HG03025 (cell line): ENCODE results near the gene ATP2C2.

Experiments
- ATAC-seq: cut with Tn5 transposase; IDR thresholded peaks from one replicate; pipeline ENCODE4 v1.9.1; 2021; ENCODE audit warnings: mild to moderate bottlenecking, moderate library complexity; ENCODE audit not compliant: unreplicated experiment, low FRiP score

Gene ATP2C2

DNA sequence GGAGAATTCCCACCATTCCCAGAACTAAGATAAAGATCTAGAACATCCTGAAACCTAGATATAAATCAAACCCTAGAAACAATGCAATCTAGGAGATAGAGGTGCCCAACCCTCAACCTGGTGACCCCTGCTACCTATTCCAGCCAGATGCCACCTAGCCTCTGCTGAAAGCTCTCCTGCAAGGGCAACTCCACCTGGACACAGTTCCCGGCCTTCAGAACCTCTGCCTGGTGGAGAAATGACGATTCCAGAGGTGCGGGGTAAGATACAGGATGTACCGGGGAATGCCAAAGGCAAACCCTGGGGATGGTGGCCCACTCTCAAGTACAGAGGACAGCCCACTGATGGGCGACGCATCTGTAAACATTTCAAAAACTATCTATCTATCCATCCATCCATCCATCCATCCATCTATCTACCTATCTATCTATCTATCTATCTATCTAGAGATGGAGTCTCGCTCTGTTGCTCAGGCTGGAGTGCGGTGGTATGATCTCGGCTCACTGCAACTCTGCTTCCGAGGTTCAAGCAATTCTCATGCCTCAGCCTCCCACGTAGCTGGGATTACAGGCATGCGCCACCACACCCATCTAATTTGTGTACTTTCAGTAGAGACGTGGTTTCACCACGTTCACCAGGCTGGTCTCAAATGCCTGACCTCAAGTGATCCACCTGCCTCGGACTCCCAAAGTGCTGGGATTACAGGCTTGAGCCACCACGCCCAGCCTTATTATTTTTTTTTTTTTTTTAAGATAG, 117.1 kb downstream of the ATP2C2 start:
- no peak for ATAC-seq

- no peak for ATAC-seq
Observed at GRCh38 chr16:84486126-84486525, 117.8 kb downstream of the ATP2C2 start.

DNA sequence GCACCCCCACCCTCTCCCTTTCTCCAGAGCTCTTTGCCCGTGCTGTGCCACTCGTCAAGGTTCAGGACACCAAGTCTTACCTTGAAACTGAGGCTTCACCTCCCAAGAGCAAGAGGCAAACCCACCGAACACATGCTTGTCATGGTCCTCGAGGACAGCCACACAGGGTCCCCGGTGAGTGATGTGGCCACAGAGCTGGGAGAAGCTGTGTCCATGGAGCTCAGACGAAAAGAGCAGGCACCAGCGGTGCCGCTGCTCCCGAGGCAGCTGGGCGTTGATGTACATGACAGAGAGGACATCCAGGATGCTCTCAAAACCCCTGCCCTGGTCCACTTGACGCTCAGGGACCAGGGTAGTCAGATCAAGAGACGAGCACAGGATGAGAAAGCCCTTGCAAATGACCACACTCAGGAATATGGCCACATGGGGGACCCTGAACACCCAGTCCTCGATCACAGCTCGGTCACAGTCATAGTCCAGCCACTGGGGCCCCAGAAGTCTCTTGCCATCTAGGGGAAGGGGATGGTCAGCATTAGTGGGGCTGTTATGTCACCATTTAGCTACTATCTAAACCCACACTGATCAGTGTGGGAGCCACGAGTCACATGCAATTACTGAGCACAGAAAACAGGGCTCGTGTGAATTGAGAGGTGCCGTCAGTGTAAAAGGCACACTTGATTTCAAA, 118.4 kb downstream of the ATP2C2 start:
- no peak for ATAC-seq

GRCh38 chr16:84487358-84487757, 119.0 kb downstream of the ATP2C2 start:
- no peak for ATAC-seq

DNA sequence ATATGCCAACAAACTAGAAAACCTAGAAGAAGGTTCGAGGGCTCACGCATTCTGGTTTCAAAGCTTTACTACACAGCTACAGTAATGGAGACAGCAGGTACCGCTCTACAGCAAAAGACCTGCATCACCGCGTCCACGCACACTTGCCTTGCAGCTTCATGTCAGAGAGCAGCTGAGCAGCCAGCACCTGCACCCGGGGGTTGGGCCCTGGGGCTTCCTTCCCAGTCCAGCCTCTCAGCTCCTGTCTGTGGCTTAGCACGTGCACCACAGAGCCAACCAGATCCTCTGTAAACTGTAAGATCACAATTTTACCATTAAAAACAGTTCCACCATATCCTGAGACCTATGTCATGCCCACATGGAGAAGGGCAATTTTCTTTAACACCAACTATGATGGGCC, 120.8 kb downstream of the ATP2C2 start:
- no peak for ATAC-seq

GRCh38 chr16:84495506-84495905, 127.2 kb downstream of the ATP2C2 start:
- no peak for ATAC-seq

DNA sequence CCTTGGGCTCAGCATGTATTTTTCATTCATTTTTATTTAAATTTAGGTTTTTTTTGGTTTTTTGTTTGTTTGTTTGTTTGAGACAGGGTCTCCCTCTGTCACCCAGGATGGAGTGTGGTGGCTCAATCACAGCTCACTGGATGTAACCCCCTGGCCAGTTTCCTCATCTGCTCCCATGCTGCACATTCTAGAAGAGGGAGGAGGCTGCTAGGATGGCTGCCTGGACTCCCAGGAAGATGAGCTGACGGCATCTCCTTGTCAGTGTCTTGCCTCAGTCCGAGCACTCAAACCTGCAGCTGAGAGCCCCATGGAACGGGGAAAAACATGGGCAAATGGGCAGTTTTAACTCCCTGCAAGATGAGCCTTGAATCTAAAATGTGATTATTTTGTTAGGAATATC, 128.7 kb downstream of the ATP2C2 start:
- no peak for ATAC-seq

GRCh38 chr16:84497418-84498222, 129.3 kb downstream of the ATP2C2 start:
- ATAC-seq: no peak

- no peak for ATAC-seq
Observed at GRCh38 chr16:84498223-84498610, 129.9 kb downstream of the ATP2C2 start.

GRCh38 chr16:84498859-84499620, 130.7 kb downstream of the ATP2C2 start:
- no peak for ATAC-seq

GRCh38 chr16:84499638-84500037, 131.3 kb downstream of the ATP2C2 start:
- no peak for ATAC-seq

- no peak for ATAC-seq
Observed at GRCh38 chr16:84500531-84500930, 132.2 kb downstream of the ATP2C2 start.

DNA sequence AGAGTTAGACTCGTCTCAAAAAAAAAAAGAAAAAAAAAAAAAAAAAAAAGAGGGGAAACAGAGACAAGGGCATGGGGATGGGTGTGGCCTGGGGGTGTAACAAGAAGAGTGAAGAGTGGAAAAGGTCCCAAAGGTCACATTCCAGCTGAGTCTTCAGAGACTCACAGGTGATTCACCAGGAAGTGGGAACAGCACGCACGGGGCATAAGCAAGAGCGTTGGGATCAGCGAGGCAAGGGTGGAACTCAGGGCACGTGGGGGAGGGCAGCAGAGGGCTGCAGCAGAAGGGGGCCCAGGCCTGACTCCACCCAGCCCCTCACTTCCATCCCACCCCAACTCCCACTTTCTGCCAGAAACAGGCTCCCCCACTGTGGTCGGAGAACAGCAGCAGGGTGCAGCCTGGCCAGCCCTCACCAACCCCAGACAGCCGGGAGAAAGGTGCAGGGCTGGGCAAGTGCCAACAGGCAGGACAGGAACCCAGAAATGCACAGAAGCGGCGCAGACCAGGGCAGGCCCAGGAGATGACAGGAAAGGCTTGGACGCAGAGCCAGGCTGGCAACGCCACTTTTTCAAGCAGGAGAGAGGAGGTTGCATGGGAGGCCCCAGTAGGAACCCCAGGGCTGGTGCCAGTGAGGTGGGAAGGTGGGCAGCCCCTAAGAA, 132.9 kb downstream of the ATP2C2 start:
- ATAC-seq: no peak

GRCh38 chr16:84502075-84502474, 133.7 kb downstream of the ATP2C2 start:
- ATAC-seq: no peak

DNA sequence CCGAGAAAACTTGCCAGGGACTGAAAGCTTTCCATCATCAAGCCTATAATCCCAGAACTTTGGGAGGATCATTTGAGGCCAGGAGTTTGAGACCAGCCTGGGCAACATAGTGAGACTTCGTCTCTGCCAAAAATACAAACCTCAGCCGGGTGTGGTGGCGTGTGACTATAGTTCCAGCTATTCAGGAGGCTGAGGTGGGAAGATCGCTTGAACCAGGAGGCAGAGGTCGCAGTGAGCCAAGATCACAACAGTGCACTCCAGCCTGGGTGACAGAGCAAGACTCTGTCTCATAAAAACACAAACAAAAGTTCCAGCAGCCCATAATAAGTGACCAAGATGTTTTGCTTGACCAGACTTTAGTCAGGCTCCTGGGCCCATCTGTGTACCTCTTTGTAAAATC, 134.2 kb downstream of the ATP2C2 start:
- no peak for ATAC-seq

DNA sequence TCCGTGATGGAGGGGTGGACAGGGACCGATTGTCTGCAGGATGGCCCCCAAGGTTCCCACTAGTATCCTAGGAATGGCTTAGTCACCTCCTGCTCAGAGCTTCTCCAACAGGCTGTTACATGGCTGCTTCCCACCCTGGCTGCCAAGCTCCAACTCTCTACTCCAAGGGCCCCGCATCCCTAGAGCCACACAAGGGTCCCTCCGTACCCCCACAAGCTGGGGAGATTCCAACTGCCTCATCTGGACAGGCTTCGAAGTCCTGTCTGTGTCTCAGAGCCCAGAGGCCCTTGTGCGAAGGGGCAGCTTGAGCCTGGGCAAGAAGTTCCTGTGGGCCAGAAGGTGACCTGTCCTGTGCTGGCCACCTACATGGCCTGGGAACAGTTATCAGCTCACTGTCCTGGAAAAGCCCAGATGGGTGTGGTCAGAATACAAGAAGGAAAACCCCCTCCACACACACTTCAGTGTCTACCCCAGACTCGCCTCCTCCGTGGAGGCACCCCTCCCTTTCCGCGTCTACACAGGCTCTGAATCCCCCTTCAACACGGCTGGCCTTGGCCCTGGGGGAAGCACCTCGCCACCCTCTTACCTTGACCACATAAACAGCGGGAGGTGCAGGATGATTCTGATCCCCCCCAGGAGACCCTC, 135.5 kb downstream of the ATP2C2 start:
- ATAC-seq: no peak

DNA sequence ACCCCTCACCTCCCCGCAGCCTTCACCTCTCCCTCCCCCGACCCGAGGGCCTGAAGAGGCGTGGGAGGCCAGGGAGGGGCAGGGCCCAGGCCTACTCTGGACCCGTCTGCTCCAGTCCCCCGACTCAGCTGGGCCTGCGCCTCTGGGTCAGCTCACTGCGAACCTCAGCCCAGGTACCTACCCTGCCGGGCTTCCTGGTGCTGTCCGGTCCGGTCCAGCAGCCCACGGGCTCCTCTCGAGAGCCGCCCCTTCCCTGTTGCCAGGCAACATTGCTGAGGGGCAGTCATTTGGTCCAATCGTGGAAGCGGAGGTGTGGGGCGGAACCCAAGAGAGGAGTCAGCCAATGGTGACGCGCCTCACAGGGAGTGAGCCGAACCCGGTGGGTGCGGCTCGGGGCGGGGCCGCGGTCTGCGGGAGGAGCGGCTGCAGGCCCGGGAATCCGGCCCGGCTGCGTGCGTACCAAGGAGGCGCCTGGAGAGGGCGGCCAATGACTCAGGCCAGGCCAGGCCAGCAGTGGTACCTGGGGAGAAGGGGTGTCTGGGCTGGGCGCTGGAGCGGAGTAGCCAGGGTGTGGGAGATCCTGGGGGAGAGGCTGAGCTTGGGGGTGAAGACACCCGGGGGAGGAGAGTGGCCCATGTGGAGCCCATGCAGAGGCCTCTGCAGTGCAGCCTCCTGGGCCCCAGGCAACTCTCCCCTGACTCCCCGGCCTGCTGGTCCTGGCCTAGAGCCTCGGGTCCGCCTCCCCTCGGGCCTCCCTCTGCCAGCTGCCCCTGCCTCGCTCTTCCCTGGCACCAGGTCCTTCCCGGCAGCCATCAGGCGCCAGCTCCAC, 136.3 kb downstream of the ATP2C2 start, which contains the start of gene MEAK7:
Gene MEAK7 (minus strand): TSS at position 240 of the 829 bp plus-strand sequence. CDS start 6,573 bp downstream, outside the sequence.
- ATAC-seq: peak; percentile 92
